A549 (cell line): ENCODE results near the gene TYRO3. TPM values are rescaled to one million over a fixed set of nuclear protein-coding genes. Genes with fewer than 3 reads are reported as not detected.

ENCODE experiments used
- ATAC-seq, 2 experiments: fragments of 200-7000 bp in 1 of 2; fragments of >200 bp in 1 of 2; cut with Nextera tagmentation in 1 of 2; cut with Tn5 transposase in 1 of 2; 3 replicates each; pipeline versions ENCODE4 v1.8.0 to v1.9.1; 2018 to 2020; ENCODE audit warnings: mild to moderate bottlenecking in 1 of 2, moderate library complexity in 1 of 2
- CTCF ChIA-PET: fragments of 300-600 bp; sonication (Branson Sonifier 250); formaldehyde crosslinking; extraction: SDS; loops from one replicate; lab custom pipeline; 2021; ENCODE audit warnings: antibody characterized with exemption, inconsistent platforms; lab: Yijun Ruan, JAX
- POLR2A ChIA-PET: fragments of 350-600 bp; formaldehyde crosslinking; extraction: SDS; loops from one replicate; lab custom pipeline; 2021; ENCODE audit warnings: antibody characterized with exemption, inconsistent platforms; lab: Yijun Ruan, JAX
- DNase-seq, 2 experiments: peaks; one replicate each; pipeline versions ENCODE4 v3.0.0 to v3.0.0-alpha.2; 2011 to 2016; ENCODE audit warnings: low read depth in 1 of 2, low spot score in 1 of 2
- FAIRE-seq: peaks from 2 replicates; lab custom pipeline; 2011; peaks lifted over from hg19 to GRCh38; lab: Jason Lieb, UNC
- H3K27ac ChIP-seq, 2 experiments: fragments of >200 bp; sonication (Bioruptor Twin); formaldehyde crosslinking; 3 replicates each; pipeline ENCODE4 v1.5.1; 2016 to 2017
- H3K4me1 ChIP-seq: fragments of >200 bp; sonication (Bioruptor Twin); formaldehyde crosslinking; 3 replicates; pipeline ENCODE4 v1.6.1; 2016
- H3K4me2 ChIP-seq: fragments of >200 bp; sonication (Bioruptor Twin); formaldehyde crosslinking; 3 replicates; pipeline ENCODE4 v1.6.1; 2016
- H3K4me3 ChIP-seq: fragments of >200 bp; sonication (Bioruptor Twin); formaldehyde crosslinking; 3 replicates; pipeline ENCODE4 v1.5.1; 2016
- H3K9me3 ChIP-seq: fragments of >200 bp; sonication (Bioruptor Twin); formaldehyde crosslinking; 3 replicates; pipeline ENCODE4 v1.6.1; 2016
- EP300 ChIP-seq, 2 experiments: fragments of >200 bp; sonication (Bioruptor Twin); formaldehyde crosslinking; IDR thresholded peaks; 2 replicates in 1 of 2; 3 replicates in 1 of 2; pipeline ENCODE4 v1.6.1; 2016 to 2017
- FOXS1 ChIP-seq: fragments of 250-450 bp; sonication (Bioruptor Pico); IDR thresholded peaks from 2 replicates; pipeline ENCODE4 v1.5.0; 2020; ENCODE audit warnings: mild to moderate bottlenecking, moderate library complexity
- HDAC2 ChIP-seq: fragments of 200-600 bp; sonication (generic); IDR thresholded peaks from 2 replicates; pipeline ENCODE4 v1.6.1; 2016
- HOXB13 ChIP-seq: fragments of 250-450 bp; sonication (Bioruptor Pico); IDR thresholded peaks from 2 replicates; pipeline ENCODE4 v1.5.0; 2020; ENCODE audit warnings: low read depth, mild to moderate bottlenecking, moderate library complexity
- KDM1A ChIP-seq: fragments of 200-600 bp; sonication (generic); IDR thresholded peaks from 2 replicates; pipeline ENCODE4 v1.6.1; 2016; ENCODE audit warnings: low read depth, mild to moderate bottlenecking
- NFE2L2 ChIP-seq: fragments of 150-350 bp; conservative IDR thresholded peaks from 2 replicates; pipeline ENCODE4 v1.6.1; 2014; ENCODE audit warnings: low read length
- NPAS2 ChIP-seq: fragments of 250-450 bp; sonication (Bioruptor Pico); IDR thresholded peaks from 2 replicates; pipeline ENCODE4 v1.8.0; 2022; ENCODE audit warnings: mild to moderate bottlenecking, moderate library complexity, borderline replicate concordance
- NR3C1 ChIP-seq: fragments of >200 bp; sonication (Bioruptor Twin); formaldehyde crosslinking; IDR thresholded peaks from 3 replicates; pipeline ENCODE4 v1.6.1; 2017
- RAD21 ChIP-seq, 2 experiments: fragments of >200 bp in 1 of 2; sonication (Bioruptor Twin) in 1 of 2; formaldehyde crosslinking in 1 of 2; IDR thresholded peaks in 1 of 2; conservative IDR thresholded peaks in 1 of 2; 2 replicates in 1 of 2; 3 replicates in 1 of 2; pipeline ENCODE4 v1.6.1; 2012 to 2018; ENCODE audit warnings: inconsistent platforms in 1 of 2
- RCOR1 ChIP-seq: fragments of 150-350 bp; IDR thresholded peaks from 2 replicates; pipeline ENCODE4 v1.6.1; 2014; ENCODE audit warnings: antibody characterized with exemption, low read length, low read depth
- SREBF2 ChIP-seq: fragments of 450-650 bp; IDR thresholded peaks from 2 replicates; pipeline ENCODE4 v1.6.1; 2014; ENCODE audit warnings: mild to moderate bottlenecking, moderate library complexity
- TP53 ChIP-seq: fragments of 250-450 bp; sonication (Bioruptor Pico); IDR thresholded peaks from 2 replicates; pipeline ENCODE4 v1.5.0; 2021; ENCODE audit warnings: mild to moderate bottlenecking, moderate library complexity
- ZFP36 ChIP-seq: fragments of 450-650 bp; IDR thresholded peaks from 2 replicates; pipeline ENCODE4 v1.6.1; 2014; ENCODE audit warnings: borderline replicate concordance; ENCODE audit not compliant: partially characterized antibody
- ZSCAN20 ChIP-seq: fragments of 250-450 bp; sonication (Bioruptor Pico); IDR thresholded peaks from 2 replicates; pipeline ENCODE4 v1.8.0; 2022; ENCODE audit warnings: mild to moderate bottlenecking, moderate library complexity
- WGBS: methylation state at CpG from one replicate; pipeline ENCODE4 v1.1.6; 2017; ENCODE audit errors: missing lambda C conversion rate; 5-methylcytosine and 5-hydroxymethylcytosine counted together
- polyA plus RNA-seq, 4 experiments: library from polyadenylated mRNA; depleted of rRNA in 3 of 4; stranded (reverse); fragments of >200 nt; fragmentation: RNase III in 1 of 4; extraction: RNeasy Plus Mini Kit Qiagen cat#74134 plus additional on column Dnase treatment in 1 of 4; gene quantifications; 2 replicates in 3 of 4; 3 replicates in 1 of 4; pipeline ENCODE4 v1.2.3, GENCODE V29; 2011 to 2017
- TF ChIP-seq, protein P1 (sequence below): IDR thresholded peaks from 2 replicates; pipeline ENCODE4 v1.6.1; 2012
- TF ChIP-seq, protein P2 (sequence below): IDR thresholded peaks from 2 replicates; pipeline ENCODE4 v1.6.1; 2012
- TF ChIP-seq, protein P3 (sequence below): fragments of 450-650 bp; IDR thresholded peaks from 2 replicates; pipeline ENCODE4 v1.6.1; 2014; ENCODE audit warnings: antibody characterized with exemption
- TF ChIP-seq, protein P4 (sequence below): fragments of 250-450 bp; sonication (Bioruptor Pico); IDR thresholded peaks from 2 replicates; pipeline ENCODE4 v1.5.0; 2021; ENCODE audit warnings: mild to moderate bottlenecking, moderate library complexity, borderline replicate concordance
- TF ChIP-seq, protein P5 (sequence below): fragments of >200 bp; sonication (Bioruptor Twin); formaldehyde crosslinking; IDR thresholded peaks from 2 replicates; pipeline ENCODE4 v1.6.1; 2016
- TF ChIP-seq, protein P6 (sequence below): fragments of >200 bp; sonication (Bioruptor Twin); formaldehyde crosslinking; IDR thresholded peaks from 3 replicates; pipeline ENCODE4 v1.5.1; 2016

Gene TYRO3
- polyA plus RNA-seq, 2 of the 4 experiments (the other 2 are of a cell fraction), result 7.6 to 8.1 TPM

DNA sequence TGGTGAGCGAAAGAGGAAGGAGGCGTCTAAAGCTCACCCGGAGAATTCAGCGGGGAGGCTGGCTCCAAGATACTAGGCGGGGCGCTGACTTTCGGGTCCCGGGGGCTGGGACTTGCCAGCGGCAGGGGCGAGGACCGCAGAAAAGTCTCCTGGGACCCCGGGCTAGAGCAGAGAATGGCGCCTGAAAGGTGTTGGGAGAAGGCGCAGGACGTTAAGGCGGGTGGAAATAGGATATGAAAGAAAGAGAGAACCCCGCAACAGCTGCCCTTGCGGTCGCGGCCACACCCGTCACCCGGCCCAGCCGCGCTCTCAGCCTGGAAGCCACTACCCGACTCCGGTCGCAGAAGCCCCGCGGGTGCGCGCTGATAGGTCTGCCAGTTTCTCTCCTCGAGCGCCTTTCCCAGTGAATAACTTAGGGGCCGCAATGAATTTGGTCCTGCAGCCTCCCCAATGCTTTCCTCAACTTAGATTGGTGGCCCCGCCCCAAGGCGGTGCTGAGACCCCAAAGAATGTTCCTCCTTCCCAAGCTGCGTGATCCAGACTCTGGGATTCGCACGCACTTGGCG is 46.0 kb upstream of the TYRO3 start:
- 90% methylated on average over 40 of the region's 40 CpGs for WGBS

DNA sequence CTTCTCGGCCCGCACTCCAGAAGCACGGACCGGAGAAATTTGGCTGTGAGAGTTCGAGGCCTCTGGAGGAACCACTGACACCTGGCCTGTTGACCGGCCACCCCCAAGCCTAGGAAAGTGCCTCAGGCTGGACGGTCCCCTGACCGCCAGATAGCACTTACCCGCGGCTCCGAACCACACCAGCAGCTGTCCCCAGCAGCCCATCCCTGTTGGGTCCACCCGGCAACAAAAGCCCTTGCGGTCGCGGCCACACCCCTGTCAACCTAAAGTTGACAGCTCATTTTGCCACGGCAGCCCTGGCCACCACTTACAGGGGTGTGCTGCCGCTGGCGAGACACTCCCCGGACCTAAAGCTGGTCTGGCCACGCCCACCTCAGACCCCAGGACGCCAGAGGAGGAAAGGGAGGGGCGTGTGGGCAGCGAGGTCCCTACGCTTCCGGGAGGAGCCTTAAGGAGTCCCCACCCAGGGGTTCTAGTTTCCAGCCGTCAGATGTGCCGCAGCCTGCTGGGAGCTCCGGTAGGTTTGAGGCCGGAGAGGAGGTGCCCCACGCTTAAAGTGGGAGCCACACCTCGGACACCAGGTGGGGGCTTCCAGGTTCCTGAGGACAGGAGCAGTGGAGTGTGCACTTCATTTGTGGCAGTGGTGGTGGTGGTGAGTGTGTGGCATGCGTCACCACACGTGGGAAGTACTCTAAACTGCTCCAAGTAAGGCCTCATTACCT is 45.3 kb upstream of the TYRO3 start, which contains the start of gene LTK:
Gene LTK, minus strand, starts transcription at position 322 of the 722 bp plus-strand sequence. Its CDS starts 118 bp downstream, at position 204.
- ChIA-PET POLR2A (no interaction called here), CTCF (interaction anchor here (2.1 kb wide), 1 partner anchor 48 kb away, joined by 7 read pairs; no protein-coding TSS in a partner anchor)
- Histone ChIP-seq H3K9me3 (no peaks in the 10 kb centered on the region), H3K4me2 (no peak within 1 kb of the TSS), H3K4me3 (no peak within 1 kb of the TSS), H3K27ac (no peak within 1 kb of the TSS), H3K4me1 (no peaks in the 10 kb centered on the region)
- WGBS, result 94% methylated on average over 11 of the region's 33 CpGs
- TF ChIP-seq, protein P1, sequence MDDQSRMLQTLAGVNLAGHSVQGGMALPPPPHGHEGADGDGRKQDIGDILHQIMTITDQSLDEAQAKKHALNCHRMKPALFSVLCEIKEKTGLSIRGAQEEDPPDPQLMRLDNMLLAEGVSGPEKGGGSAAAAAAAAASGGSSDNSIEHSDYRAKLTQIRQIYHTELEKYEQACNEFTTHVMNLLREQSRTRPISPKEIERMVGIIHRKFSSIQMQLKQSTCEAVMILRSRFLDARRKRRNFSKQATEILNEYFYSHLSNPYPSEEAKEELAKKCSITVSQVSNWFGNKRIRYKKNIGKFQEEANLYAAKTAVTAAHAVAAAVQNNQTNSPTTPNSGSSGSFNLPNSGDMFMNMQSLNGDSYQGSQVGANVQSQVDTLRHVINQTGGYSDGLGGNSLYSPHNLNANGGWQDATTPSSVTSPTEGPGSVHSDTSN, result no peak
- TF ChIP-seq, protein P2, sequence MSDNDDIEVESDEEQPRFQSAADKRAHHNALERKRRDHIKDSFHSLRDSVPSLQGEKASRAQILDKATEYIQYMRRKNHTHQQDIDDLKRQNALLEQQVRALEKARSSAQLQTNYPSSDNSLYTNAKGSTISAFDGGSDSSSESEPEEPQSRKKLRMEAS, result no peak
- no peak for TF ChIP-seq HDAC2
- TF ChIP-seq, protein P3, sequence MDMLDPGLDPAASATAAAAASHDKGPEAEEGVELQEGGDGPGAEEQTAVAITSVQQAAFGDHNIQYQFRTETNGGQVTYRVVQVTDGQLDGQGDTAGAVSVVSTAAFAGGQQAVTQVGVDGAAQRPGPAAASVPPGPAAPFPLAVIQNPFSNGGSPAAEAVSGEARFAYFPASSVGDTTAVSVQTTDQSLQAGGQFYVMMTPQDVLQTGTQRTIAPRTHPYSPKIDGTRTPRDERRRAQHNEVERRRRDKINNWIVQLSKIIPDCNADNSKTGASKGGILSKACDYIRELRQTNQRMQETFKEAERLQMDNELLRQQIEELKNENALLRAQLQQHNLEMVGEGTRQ, result no peak
- no peak for TF ChIP-seq RAD21 (conservative IDR thresholded peaks at IDR 0.05 in 1 of 2, IDR thresholded peaks at IDR 0.05 in 1 of 2)
- TF ChIP-seq RCOR1, result no peak
- TF ChIP-seq, protein P4, sequence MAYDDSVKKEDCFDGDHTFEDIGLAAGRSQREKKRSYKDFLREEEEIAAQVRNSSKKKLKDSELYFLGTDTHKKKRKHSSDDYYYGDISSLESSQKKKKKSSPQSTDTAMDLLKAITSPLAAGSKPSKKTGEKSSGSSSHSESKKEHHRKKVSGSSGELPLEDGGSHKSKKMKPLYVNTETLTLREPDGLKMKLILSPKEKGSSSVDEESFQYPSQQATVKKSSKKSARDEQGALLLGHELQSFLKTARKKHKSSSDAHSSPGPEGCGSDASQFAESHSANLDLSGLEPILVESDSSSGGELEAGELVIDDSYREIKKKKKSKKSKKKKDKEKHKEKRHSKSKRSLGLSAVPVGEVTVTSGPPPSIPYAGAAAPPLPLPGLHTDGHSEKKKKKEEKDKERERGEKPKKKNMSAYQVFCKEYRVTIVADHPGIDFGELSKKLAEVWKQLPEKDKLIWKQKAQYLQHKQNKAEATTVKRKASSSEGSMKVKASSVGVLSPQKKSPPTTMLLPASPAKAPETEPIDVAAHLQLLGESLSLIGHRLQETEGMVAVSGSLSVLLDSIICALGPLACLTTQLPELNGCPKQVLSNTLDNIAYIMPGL (CRISPR knock-in tag), result no peak
- TF ChIP-seq ZSCAN20, result no peak
- no peak for DNase-seq
- no peak for ATAC-seq
- FAIRE-seq, result no peak

More for the DNA sequence above, 46.0 kb upstream of the TYRO3 start:
- Histone ChIP-seq H3K4me2 (no peak overlapping the region), H3K9me3 (no peaks in the 10 kb centered on the region), H3K4me3 (no peak overlapping the region), H3K4me1 (no peaks in the 10 kb centered on the region), H3K27ac (no peak overlapping the region)
- no peak for TF ChIP-seq NR3C1
- TF ChIP-seq, protein P5, sequence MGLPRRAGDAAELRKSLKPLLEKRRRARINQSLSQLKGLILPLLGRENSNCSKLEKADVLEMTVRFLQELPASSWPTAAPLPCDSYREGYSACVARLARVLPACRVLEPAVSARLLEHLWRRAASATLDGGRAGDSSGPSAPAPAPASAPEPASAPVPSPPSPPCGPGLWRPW, result no peak
- TF ChIP-seq HOXB13, result no peak
- no peak for TF ChIP-seq SREBF2
- CTCF ChIA-PET, result interaction anchor here (2.1 kb wide), 1 partner anchor 47 kb away, joined by 7 read pairs; no protein-coding TSS in a partner anchor
- FAIRE-seq (no peak), DNase-seq (no peak), ATAC-seq (no peak)
- POLR2A ChIA-PET, result no interaction called here

DNA sequence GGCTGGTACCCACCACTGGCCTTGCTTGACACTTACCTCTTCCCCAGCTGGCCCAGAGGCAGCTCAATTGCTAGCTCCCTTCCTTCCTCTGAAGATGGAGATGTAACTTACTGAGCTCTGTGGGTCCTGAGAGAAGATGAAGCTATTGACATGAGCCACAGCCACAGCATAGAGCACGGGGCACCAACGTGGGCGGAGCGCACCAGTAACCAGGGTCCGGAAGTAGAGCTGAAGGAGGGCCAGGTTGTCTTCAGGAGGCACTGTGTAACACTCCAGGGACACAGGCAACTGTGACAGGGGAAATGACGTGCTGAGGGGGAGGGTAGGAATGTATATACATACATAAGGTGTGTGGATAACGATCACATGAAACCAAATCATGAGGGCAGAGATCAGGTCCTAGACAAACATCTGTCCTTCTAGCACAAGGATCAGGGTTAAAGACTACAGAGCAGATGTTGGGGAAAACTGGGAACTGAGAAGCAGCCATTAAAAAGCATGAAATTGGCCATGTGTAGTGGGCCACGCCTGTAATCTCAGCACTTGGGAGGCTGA is 41.0 kb upstream of the TYRO3 start:
- CTCF ChIA-PET, result interaction anchor here (1.2 kb wide), 1 partner anchor 52 kb away, joined by 3 read pairs; no protein-coding TSS in a partner anchor
- Histone ChIP-seq H3K9me3 (no peaks in the 10 kb centered on the region), H3K4me1 (no peaks in the 10 kb centered on the region), H3K4me2 (no peak overlapping the region), H3K27ac (no peak overlapping the region), H3K4me3 (no peak overlapping the region)
- no peak for ATAC-seq
- no peak for DNase-seq
- FAIRE-seq, result no peak
- POLR2A ChIA-PET, result no interaction called here
- 91% methylated on average over 8 of the region's 8 CpGs for WGBS
- TF ChIP-seq HOXB13 (no peak), HDAC2 (no peak), FOXS1 (CRISPR knock-in tag) (no peak), EP300 (IDR thresholded peaks at IDR 0.05) (no peak), KDM1A (no peak), NR3C1 (no peak), NPAS2 (CRISPR knock-in tag) (no peak), TP53 (no peak), ZFP36 (no peak), NFE2L2 (no peak), ZSCAN20 (no peak)
- TF ChIP-seq, protein P6, sequence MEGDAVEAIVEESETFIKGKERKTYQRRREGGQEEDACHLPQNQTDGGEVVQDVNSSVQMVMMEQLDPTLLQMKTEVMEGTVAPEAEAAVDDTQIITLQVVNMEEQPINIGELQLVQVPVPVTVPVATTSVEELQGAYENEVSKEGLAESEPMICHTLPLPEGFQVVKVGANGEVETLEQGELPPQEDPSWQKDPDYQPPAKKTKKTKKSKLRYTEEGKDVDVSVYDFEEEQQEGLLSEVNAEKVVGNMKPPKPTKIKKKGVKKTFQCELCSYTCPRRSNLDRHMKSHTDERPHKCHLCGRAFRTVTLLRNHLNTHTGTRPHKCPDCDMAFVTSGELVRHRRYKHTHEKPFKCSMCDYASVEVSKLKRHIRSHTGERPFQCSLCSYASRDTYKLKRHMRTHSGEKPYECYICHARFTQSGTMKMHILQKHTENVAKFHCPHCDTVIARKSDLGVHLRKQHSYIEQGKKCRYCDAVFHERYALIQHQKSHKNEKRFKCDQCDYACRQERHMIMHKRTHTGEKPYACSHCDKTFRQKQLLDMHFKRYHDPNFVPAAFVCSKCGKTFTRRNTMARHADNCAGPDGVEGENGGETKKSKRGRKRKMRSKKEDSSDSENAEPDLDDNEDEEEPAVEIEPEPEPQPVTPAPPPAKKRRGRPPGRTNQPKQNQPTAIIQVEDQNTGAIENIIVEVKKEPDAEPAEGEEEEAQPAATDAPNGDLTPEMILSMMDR, result no peak
- TF ChIP-seq, protein P5, result no peak
